MM.1S (cell line): Measurements from ENCODE around the gene LNX2.

Source experiments
- DNase-seq: peaks from one replicate; pipeline ENCODE4 v3.0.0-alpha.2; 2015
- H2AFZ ChIP-seq: fragments of 300-600 bp; sonication (generic); 2 replicates; pipeline ENCODE4 v1.6.0; 2016; ENCODE audit warnings: antibody characterized with exemption, low read length
- H3F3A ChIP-seq: fragments of 300-600 bp; sonication (generic); 2 replicates; pipeline ENCODE4 v1.6.1; 2016; ENCODE audit warnings: mild to moderate bottlenecking, antibody characterized with exemption, low read length, moderate library complexity, mixed read lengths; ENCODE audit not compliant: insufficient read depth
- H3K27ac ChIP-seq: fragments of 300-600 bp; sonication (generic); 2 replicates; pipeline ENCODE4 v1.5.1; 2016; ENCODE audit warnings: mild to moderate bottlenecking, low read length
- H3K27me3 ChIP-seq: fragments of 300-600 bp; sonication (generic); replicated peaks from 2 replicates; pipeline ENCODE4 v1.6.0; 2016; ENCODE audit warnings: low read length; ENCODE audit not compliant: insufficient read depth
- H3K36me3 ChIP-seq: fragments of 300-600 bp; sonication (generic); replicated peaks from 2 replicates; pipeline ENCODE4 v1.6.1; 2016; ENCODE audit warnings: mild to moderate bottlenecking, low read length, mixed read lengths; ENCODE audit not compliant: insufficient read depth
- H3K4me1 ChIP-seq: fragments of 300-600 bp; sonication (generic); 2 replicates; pipeline ENCODE4 v1.6.1; 2016; ENCODE audit warnings: low read length, mixed read lengths
- H3K4me2 ChIP-seq: fragments of 300-600 bp; sonication (generic); 2 replicates; pipeline ENCODE4 v1.6.0; 2016; ENCODE audit warnings: low read depth, low read length
- H3K4me3 ChIP-seq: fragments of 300-600 bp; sonication (generic); 2 replicates; pipeline ENCODE4 v1.5.1; 2016; ENCODE audit warnings: low read length, mixed read lengths
- H3K79me2 ChIP-seq: fragments of 300-600 bp; sonication (generic); 2 replicates; pipeline ENCODE4 v1.6.1; 2016; ENCODE audit warnings: mixed run types, low read length, mixed read lengths
- H3K9ac ChIP-seq: fragments of 300-600 bp; sonication (generic); 2 replicates; pipeline ENCODE4 v1.6.1; 2016; ENCODE audit warnings: low read length, mixed read lengths
- H3K9me2 ChIP-seq: fragments of 300-600 bp; sonication (generic); replicated peaks from 2 replicates; pipeline ENCODE4 v1.6.1; 2016; ENCODE audit warnings: mild to moderate bottlenecking, low read length, mixed read lengths; ENCODE audit not compliant: insufficient read depth
- H3K9me3 ChIP-seq: fragments of 300-600 bp; sonication (generic); replicated peaks from 2 replicates; pipeline ENCODE4 v1.6.1; 2016; ENCODE audit warnings: mild to moderate bottlenecking, low read length, mixed read lengths; ENCODE audit not compliant: insufficient read depth
- H4K20me1 ChIP-seq: fragments of 300-600 bp; sonication (generic); 2 replicates; pipeline ENCODE4 v1.6.1; 2016; ENCODE audit warnings: mild to moderate bottlenecking, low read length, moderate library complexity, mixed read lengths; ENCODE audit not compliant: insufficient read depth
- EZH2 ChIP-seq: fragments of 300-600 bp; sonication (generic); optimal IDR thresholded peaks from 2 replicates; pipeline ENCODE3; 2017; ENCODE audit warnings: low read depth, mild to moderate bottlenecking, antibody characterized with exemption, low read length, mixed read lengths
- EZH2phosphoT487 ChIP-seq: fragments of 300-600 bp; sonication (generic); IDR thresholded peaks from 2 replicates; pipeline ENCODE4 v1.6.1; 2018; ENCODE audit warnings: antibody characterized with exemption, low read length
- TF ChIP-seq, protein P1 (sequence below): fragments of 300-600 bp; sonication (generic); IDR thresholded peaks from 2 replicates; pipeline ENCODE4 v1.5.1; 2016; ENCODE audit warnings: antibody characterized with exemption, low read length, mixed read lengths

The LNX2 gene

GRCh38 chr13:27661017-27661416 lies 40.7 kb upstream of the LNX2 start:
- H3F3A ChIP-seq: no peaks in the 10 kb centered on the region
- peaks cover 8% of the 10 kb centered on the region for H3K79me2 ChIP-seq
- no peak overlapping the region for H3K4me3 ChIP-seq
- H3K27me3 ChIP-seq: no peaks in the 10 kb centered on the region
- DNase-seq: no peak
- no peak overlapping the region for H3K27ac ChIP-seq
- no peak overlapping the region for H3K4me2 ChIP-seq
- no peaks in the 10 kb centered on the region for H3K9me2 ChIP-seq
- H3K9ac ChIP-seq: no peak overlapping the region
- no peak overlapping the region for H2AFZ ChIP-seq
- H3K36me3 ChIP-seq: no peaks in the 10 kb centered on the region
- no peaks in the 10 kb centered on the region for H4K20me1 ChIP-seq
- TF ChIP-seq, protein P1, sequence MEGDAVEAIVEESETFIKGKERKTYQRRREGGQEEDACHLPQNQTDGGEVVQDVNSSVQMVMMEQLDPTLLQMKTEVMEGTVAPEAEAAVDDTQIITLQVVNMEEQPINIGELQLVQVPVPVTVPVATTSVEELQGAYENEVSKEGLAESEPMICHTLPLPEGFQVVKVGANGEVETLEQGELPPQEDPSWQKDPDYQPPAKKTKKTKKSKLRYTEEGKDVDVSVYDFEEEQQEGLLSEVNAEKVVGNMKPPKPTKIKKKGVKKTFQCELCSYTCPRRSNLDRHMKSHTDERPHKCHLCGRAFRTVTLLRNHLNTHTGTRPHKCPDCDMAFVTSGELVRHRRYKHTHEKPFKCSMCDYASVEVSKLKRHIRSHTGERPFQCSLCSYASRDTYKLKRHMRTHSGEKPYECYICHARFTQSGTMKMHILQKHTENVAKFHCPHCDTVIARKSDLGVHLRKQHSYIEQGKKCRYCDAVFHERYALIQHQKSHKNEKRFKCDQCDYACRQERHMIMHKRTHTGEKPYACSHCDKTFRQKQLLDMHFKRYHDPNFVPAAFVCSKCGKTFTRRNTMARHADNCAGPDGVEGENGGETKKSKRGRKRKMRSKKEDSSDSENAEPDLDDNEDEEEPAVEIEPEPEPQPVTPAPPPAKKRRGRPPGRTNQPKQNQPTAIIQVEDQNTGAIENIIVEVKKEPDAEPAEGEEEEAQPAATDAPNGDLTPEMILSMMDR: no peak
- TF ChIP-seq EZH2phosphoT487 (no peak), EZH2 (no peak)
- H3K4me1 ChIP-seq: no peaks in the 10 kb centered on the region
- no peaks in the 10 kb centered on the region for H3K9me3 ChIP-seq

DNA sequence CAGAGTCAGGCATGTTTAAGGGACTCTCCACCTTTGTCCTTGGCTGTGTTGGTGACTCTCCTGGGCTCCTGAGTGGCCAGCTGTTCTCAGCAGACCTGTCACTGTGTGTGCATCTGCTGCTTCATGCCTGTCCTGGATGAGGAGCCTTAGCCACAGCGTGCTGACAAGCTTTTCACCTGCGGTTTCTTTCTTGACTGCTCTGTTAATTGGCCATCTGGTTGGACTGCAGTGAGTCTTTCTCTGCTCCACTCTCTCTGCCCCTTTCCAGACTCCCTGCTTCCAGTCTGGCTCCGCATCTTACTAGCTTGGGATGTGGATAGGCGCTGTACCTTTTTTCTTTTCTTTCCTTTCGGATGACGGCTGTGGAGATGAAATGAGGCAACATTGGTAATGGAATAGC lies 40.2 kb upstream of the LNX2 start:
- no peak for DNase-seq
- Histone ChIP-seq H3K79me2 (peaks cover 8% of the 10 kb centered on the region), H3K27me3 (no peaks in the 10 kb centered on the region), H3K4me1 (no peaks in the 10 kb centered on the region), H3K9ac (no peak overlapping the region), H3K27ac (no peak overlapping the region), H3K9me2 (no peaks in the 10 kb centered on the region), H3K36me3 (no peaks in the 10 kb centered on the region), H3K9me3 (no peaks in the 10 kb centered on the region), H3K4me3 (no peak overlapping the region), H2AFZ (no peak overlapping the region), H3K4me2 (no peak overlapping the region), H3F3A (no peaks in the 10 kb centered on the region), H4K20me1 (no peaks in the 10 kb centered on the region)
- TF ChIP-seq EZH2 (no peak), EZH2phosphoT487 (no peak)
- TF ChIP-seq, protein P1: no peak

DNA sequence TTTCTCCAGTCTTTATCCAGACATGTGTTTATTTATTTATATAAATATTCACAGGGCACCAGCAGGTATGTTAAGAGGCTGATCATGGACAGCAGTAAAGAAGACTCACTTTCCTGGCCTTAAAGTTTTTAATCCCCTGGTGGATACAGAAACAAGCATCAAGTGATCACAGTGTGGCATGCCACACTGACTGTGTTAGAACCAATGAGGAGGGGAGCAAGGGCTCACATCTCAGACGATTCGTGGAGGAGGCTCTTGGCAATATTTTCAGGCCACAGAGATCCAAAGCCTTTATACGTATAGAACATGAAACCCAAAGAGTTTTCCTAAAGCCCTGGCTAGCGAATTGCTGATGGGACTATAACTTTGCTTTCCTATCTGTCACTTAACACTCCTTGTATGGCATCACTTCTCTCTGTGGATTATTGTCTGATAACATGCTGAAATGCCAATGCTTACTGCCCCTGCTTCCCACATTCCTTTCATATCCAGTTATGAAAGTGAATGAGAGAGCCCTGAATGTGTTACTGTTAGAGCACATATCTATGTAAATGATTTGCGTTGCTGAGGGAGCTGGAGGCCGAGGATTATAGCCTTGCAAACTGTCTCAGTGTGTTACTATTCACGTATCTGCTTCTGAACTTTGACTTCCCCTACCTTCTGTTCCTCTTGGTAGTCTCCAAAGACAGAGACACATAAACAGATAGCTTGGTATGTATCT lies 39.0 kb upstream of the LNX2 start:
- Histone ChIP-seq H3K9me3 (no peaks in the 10 kb centered on the region), H3K9ac (no peak overlapping the region), H3K27me3 (no peaks in the 10 kb centered on the region), H4K20me1 (no peaks in the 10 kb centered on the region), H3K36me3 (no peaks in the 10 kb centered on the region), H3K27ac (no peak overlapping the region), H3K4me1 (no peaks in the 10 kb centered on the region), H3K4me3 (no peak overlapping the region), H3K9me2 (no peaks in the 10 kb centered on the region), H3F3A (no peaks in the 10 kb centered on the region), H3K79me2 (peaks cover 8% of the 10 kb centered on the region), H3K4me2 (no peak overlapping the region), H2AFZ (no peak overlapping the region)
- DNase-seq: no peak
- no peak for TF ChIP-seq EZH2
- TF ChIP-seq, protein P1: no peak
- no peak for TF ChIP-seq EZH2phosphoT487
